Left ventricle myocardium inferior (tissue), 1 donor: Measurements from ENCODE around the gene CELF2. TPM values are rescaled to one million over a fixed set of nuclear protein-coding genes. Genes with fewer than 3 reads are reported as not detected.

Experiments
- DNase-seq: peaks from one replicate; pipeline ENCODE4 v3.0.0-alpha.2; 2020
- H3K27ac ChIP-seq: fragments of 200-600 bp; replicated peaks from 2 replicates; pipeline ENCODE4 v1.8.0; 2021
- H3K27me3 ChIP-seq: fragments of 200-600 bp; 2 replicates; pipeline ENCODE4 v1.8.0; 2021; ENCODE audit warnings: low read depth
- H3K36me3 ChIP-seq: fragments of 200-600 bp; 2 replicates; pipeline ENCODE4 v1.8.0; 2021
- H3K4me1 ChIP-seq: fragments of 200-600 bp; 2 replicates; pipeline ENCODE4 v1.8.0; 2021
- H3K4me3 ChIP-seq: fragments of 200-600 bp; 2 replicates; pipeline ENCODE4 v1.8.0; 2021; ENCODE audit warnings: mild to moderate bottlenecking, moderate library complexity
- H3K9me3 ChIP-seq: fragments of 200-600 bp; replicated peaks from 2 replicates; pipeline ENCODE4 v1.8.0; 2021
- CTCF ChIP-seq: fragments of 200-600 bp; IDR thresholded peaks from 2 replicates; pipeline ENCODE4 v1.8.0; 2021; ENCODE audit warnings: antibody characterized with exemption, mild to moderate bottlenecking, borderline replicate concordance
- intact Hi-C: fragments of 100-400 bp; cut with micrococcal nuclease; formaldehyde crosslinking; loops from one replicate; pipeline ENCODE4 v1.11.0; 2022
- total RNA-seq: library from RNA; stranded (reverse); fragmentation: NEBNext Ultra II Directional; extraction: Animal tissue kit (Norgen Biotek cat#: 25700); gene quantifications from one replicate; pipeline ENCODE4 v1.2.1, GENCODE V29; 2021
- donor health status: DM: no; HTN: yes; CAD: no; lungs with severe emphysema.

CELF2 gene
- total RNA-seq, 1 donor from 2014 or later, result 74.9 TPM

DNA sequence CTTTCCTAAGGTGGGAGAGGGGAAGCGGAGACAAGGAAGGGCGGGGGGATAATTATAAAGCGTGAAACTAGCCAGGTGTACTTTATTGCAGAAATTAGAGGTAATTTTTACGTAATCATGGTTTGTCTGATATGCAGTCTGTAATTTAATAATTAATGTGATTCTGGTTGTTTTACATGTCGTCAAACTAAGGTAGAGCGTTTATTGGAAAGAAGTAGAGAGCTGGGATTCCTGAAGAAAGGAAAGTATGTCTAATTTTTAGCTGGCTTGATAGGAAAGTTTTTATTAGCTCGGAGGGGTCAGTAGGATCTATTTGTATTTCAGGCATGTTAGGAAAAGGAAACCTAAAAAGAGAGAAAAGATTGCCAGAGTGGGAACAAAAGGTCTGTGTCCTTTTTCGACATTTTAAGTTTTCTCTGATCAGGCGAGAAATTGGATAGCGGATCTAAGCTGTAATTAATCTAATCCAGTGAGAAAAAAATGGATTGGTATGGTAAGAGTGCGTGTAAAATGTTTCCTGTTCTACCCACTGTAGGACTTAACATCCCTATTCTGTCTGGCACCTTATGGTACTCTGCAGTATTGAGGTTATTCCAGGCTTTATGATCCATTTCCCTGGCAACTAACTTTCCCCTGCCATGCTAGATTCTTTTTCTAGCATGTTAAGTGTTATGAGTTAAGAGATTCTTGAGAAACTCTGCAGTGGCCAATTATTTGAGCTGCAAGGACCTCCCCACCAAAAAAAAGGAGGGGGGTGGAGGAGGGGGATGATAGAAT lies 1.4 kb downstream of the CELF2 start:
- no peaks in the 10 kb centered on the region for H3K9me3 ChIP-seq
- H3K27ac ChIP-seq, result peak overlapping the region; percentile 95
- peaks cover 94% of the 10 kb centered on the region for H3K4me1 ChIP-seq
- H3K27me3 ChIP-seq, result no peaks in the 10 kb centered on the region
- no peak for DNase-seq
- peak overlapping the region; percentile 81 for H3K4me3 ChIP-seq
- no peak for TF ChIP-seq CTCF
- intact Hi-C loops, result no loop called here
- H3K36me3 ChIP-seq, result no peaks in the 10 kb centered on the region

DNA sequence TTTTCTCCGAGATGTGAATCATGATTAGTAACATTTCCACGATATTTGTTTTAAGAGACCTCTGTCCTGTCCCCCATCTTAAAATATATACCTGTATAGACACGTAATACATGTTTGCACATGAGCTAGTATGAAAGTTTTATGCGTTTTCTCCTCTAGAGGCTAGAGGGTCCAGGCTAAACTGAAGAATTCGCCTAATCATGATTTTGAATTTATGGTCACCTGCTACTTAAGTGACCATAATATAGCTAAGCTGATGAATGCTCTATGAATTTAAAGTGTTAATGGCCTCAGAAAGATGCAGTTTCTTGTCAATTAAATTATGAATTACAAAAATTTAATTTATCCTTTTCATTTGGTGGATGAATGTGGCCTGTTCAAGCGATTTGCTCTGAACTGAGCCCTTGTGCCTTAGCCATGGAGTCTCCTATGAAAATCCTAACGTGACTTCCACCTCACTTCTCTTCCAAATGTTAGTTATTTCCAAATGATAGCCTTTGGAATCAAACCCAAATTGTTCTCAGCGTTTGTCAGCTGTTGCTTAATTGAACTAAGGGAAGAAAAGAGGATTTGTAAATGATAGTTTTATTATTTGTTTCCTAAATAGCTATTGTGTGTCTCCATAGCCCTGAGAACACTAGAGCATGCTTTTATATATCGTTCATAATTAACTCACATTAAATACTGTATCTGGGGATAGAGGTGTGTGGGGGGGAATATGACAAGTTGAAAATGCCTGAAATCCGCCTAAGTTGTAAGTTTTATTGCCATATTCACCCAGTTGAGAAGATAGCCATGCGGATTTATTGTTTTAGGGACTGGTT lies 2.3 kb downstream of the CELF2 start:
- no peaks in the 10 kb centered on the region for H3K9me3 ChIP-seq
- no peaks in the 10 kb centered on the region for H3K27me3 ChIP-seq
- peak overlapping the region; percentile 81 for H3K4me3 ChIP-seq
- H3K36me3 ChIP-seq, result no peaks in the 10 kb centered on the region
- H3K4me1 ChIP-seq, result peaks cover 94% of the 10 kb centered on the region
- no peak for DNase-seq
- no peak for TF ChIP-seq CTCF
- intact Hi-C loops, result no loop called here
- peak overlapping the region; percentile 95 for H3K27ac ChIP-seq

DNA sequence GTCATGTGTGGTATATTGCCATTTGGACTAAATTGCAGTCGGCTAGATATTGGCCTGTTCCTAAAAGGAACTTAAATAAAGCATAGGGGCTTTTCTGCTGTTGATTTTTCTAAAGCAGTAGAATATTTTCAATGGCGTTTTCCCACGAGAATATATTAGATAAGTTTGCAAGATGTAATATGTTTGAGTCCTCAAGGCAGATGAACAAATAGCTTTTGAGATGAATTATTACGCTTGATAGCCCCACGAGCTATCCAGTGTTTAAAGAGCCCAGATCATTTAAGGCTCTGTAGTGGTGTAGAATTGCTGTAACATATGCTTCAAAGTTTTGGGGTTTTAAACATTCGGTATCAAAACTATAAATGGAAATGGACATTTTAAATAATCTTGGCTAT lies 2.9 kb downstream of the CELF2 start:
- H3K4me1 ChIP-seq, result peaks cover 89% of the 10 kb centered on the region
- peak overlapping the region; percentile 95 for H3K27ac ChIP-seq
- H3K27me3 ChIP-seq, result no peaks in the 10 kb centered on the region
- DNase-seq, result no peak
- H3K9me3 ChIP-seq, result no peaks in the 10 kb centered on the region
- peak overlapping the region; percentile 81 for H3K4me3 ChIP-seq
- intact Hi-C loops, result no loop called here
- TF ChIP-seq CTCF, result no peak
- H3K36me3 ChIP-seq, result no peaks in the 10 kb centered on the region

GRCh38 chr10:11022213-11022612 lies 4.5 kb downstream of the CELF2 start:
- intact Hi-C loops, result no loop called here
- peak overlapping the region; percentile 14 for H3K27ac ChIP-seq
- TF ChIP-seq CTCF, result no peak

GRCh38 chr10:11023009-11023953 lies 5.6 kb downstream of the CELF2 start:
- H3K36me3 ChIP-seq, result no peaks in the 10 kb centered on the region
- TF ChIP-seq CTCF, result no peak
- H3K4me3 ChIP-seq, result no peak overlapping the region
- no peak for DNase-seq
- no peaks in the 10 kb centered on the region for H3K9me3 ChIP-seq
- peak overlapping the region; percentile 4 for H3K27ac ChIP-seq
- H3K27me3 ChIP-seq, result no peaks in the 10 kb centered on the region
- intact Hi-C loops, result no loop called here
- peaks cover 87% of the 10 kb centered on the region for H3K4me1 ChIP-seq

More at GRCh38 chr10:11022213-11022612, 4.5 kb downstream of the CELF2 start:
- DNase-seq, result no peak
- Histone ChIP-seq H3K9me3 (no peaks in the 10 kb centered on the region), H3K4me3 (peak overlapping the region; percentile 9), H3K36me3 (no peaks in the 10 kb centered on the region), H3K27me3 (no peaks in the 10 kb centered on the region), H3K4me1 (peaks cover 89% of the 10 kb centered on the region)
